HepG2 (cell line): ENCODE results near the gene CES2. TPM values are rescaled to one million over a fixed set of nuclear protein-coding genes. Genes with fewer than 3 reads are reported as not detected.
A peak's percentile ranks its signal among the peaks of the same experiment; 100 is the strongest.

Experiments used
- CBX5 ChIP-seq: sonication (generic); formaldehyde crosslinking; IDR thresholded peaks from 2 replicates; pipeline ENCODE4 v1.4.0; 2020; ENCODE audit warnings: missing genetic modification reagents, borderline replicate concordance
- HNRNPL ChIP-seq: fragments of 200-400 bp; formaldehyde crosslinking; IDR thresholded peaks from 2 replicates; pipeline ENCODE4 v1.6.1; 2017; ENCODE audit warnings: mild to moderate bottlenecking, low read depth, low read length
- KLF6 ChIP-seq: IDR thresholded peaks from 2 replicates; pipeline ENCODE4 v1.8.0; 2016; ENCODE audit warnings: missing biosample characterization, missing genetic modification reagents
- RBAK ChIP-seq: sonication (generic); formaldehyde crosslinking; IDR thresholded peaks from 2 replicates; pipeline ENCODE4 v1.5.1; 2020; ENCODE audit warnings: mild to moderate bottlenecking, missing genetic modification reagents
- SETDB1 ChIP-seq: sonication (generic); formaldehyde crosslinking; IDR thresholded peaks from 2 replicates; pipeline ENCODE4 v1.5.1; 2020; ENCODE audit warnings: missing genetic modification reagents, mild to moderate bottlenecking, borderline replicate concordance
- ZFP37 ChIP-seq: sonication (generic); formaldehyde crosslinking; IDR thresholded peaks from 2 replicates; pipeline ENCODE4 v1.4.0; 2020; ENCODE audit warnings: missing genetic modification reagents, borderline replicate concordance
- ZNF781 ChIP-seq: sonication (generic); formaldehyde crosslinking; IDR thresholded peaks from 2 replicates; pipeline ENCODE4 v1.5.1; 2020; ENCODE audit warnings: borderline replicate concordance, mild to moderate bottlenecking, missing genetic modification reagents; ENCODE audit errors: not compliant biosample characterization
- polyA plus RNA-seq, 8 experiments: library from polyadenylated mRNA; depleted of rRNA in 3 of 8; stranded (reverse) in 7 of 8; unstranded in 1 of 8; fragments of >200 nt; fragmentation: Illumina TruSeq in 4 of 8; extraction: Trizol in 4 of 8; gene quantifications; 2 replicates each; pipeline versions ENCODE4 v1.2.1 to v1.2.3, GENCODE V29; 2011 to 2016; ENCODE audit warnings: low read depth in 4 of 8, missing spikeins in 1 of 8, mixed read lengths in 1 of 8; ENCODE audit not compliant: insufficient read depth in 1 of 8
- total RNA-seq, 5 experiments: library from RNA; depleted of rRNA; stranded (reverse); fragments of >200 nt; fragmentation: Illumina TruSeq; extraction: Trizol; gene quantifications; 2 replicates each; pipeline ENCODE4 v1.2.3, GENCODE V29; 2016; ENCODE audit warnings: low read depth in 1 of 5
- TF ChIP-seq, protein P1 (sequence below): IDR thresholded peaks from 2 replicates; pipeline ENCODE4 v1.6.1; 2016; ENCODE audit warnings: mild to moderate bottlenecking
- TF ChIP-seq, protein P2 (sequence below): sonication (generic); formaldehyde crosslinking; IDR thresholded peaks from 2 replicates; pipeline ENCODE4 v1.5.0; 2020; ENCODE audit warnings: missing genetic modification reagents
- TF ChIP-seq, protein P3 (sequence below): sonication (generic); formaldehyde crosslinking; IDR thresholded peaks from 2 replicates; pipeline ENCODE4 v1.4.0; 2020; ENCODE audit warnings: low read depth, missing genetic modification reagents
- TF ChIP-seq, protein P4 (sequence below): sonication (generic); formaldehyde crosslinking; IDR thresholded peaks from one replicate; pipeline ENCODE4 v1.5.1; 2020; ENCODE audit warnings: mild to moderate bottlenecking, missing genetic modification reagents; ENCODE audit errors: not compliant biosample characterization
- TF ChIP-seq, protein P5 (sequence below): sonication (generic); formaldehyde crosslinking; IDR thresholded peaks from 2 replicates; pipeline ENCODE4 v1.4.0; 2020; ENCODE audit warnings: mild to moderate bottlenecking, missing genetic modification reagents

CES2 gene
- total and polyA plus RNA-seq, 2 of the 13 experiments (the other 11 are each of a cell fraction or from before 2014, with no cell fraction given), result 50.6 to 63.8 TPM

DNA sequence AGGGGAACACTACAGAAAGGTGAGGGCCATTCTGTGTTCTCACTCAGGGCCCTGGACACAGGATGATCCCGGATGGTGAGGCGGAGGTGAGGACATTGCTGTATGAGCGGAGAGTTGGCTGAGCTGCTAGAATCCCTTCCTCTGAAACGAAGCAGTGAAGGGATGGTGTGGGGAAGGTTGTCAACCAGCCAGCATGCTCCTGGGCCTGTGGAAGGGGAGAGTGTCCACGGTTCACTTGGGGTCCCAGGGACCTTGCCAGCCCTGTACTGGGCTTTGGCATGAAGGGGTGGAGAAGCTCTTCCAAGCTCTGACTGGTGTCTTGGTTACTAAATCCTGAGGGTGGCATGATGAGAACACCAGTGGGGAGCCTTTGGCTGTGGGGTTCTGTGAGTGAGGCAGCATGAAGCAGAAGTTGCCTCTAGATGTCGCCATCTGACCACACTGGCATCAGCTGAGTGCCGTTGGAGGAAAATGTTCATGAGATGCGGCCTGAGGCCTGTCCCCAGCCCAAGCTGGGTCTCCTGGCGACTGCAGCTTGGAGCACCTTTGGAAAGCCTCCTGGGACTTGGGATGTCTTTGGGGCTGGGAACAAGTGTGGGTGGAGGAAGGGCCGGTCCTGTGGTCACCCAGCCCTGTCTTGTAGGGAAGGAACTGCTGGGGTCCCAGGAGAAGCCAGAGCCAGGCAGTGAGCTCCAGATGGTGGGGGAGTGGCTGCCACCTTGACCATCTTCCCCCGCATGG lies 40.2 kb upstream of the CES2 start (continued):
- TF ChIP-seq, protein P1, sequence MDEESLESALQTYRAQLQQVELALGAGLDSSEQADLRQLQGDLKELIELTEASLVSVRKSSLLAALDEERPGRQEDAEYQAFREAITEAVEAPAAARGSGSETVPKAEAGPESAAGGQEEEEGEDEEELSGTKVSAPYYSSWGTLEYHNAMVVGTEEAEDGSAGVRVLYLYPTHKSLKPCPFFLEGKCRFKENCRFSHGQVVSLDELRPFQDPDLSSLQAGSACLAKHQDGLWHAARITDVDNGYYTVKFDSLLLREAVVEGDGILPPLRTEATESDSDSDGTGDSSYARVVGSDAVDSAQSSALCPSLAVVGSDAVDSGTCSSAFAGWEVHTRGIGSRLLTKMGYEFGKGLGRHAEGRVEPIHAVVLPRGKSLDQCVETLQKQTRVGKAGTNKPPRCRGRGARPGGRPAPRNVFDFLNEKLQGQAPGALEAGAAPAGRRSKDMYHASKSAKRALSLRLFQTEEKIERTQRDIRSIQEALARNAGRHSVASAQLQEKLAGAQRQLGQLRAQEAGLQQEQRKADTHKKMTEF, result peak; percentile 66
- TF ChIP-seq HNRNPL (no peak), ZNF781 (CRISPR knock-in tag) (no peak), CBX5 (CRISPR knock-in tag) (no peak), ZFP37 (no peak), RBAK (CRISPR knock-in tag) (no peak), SETDB1 (no peak), KLF6 (CRISPR knock-in tag) (no peak)
- TF ChIP-seq, protein P2, sequence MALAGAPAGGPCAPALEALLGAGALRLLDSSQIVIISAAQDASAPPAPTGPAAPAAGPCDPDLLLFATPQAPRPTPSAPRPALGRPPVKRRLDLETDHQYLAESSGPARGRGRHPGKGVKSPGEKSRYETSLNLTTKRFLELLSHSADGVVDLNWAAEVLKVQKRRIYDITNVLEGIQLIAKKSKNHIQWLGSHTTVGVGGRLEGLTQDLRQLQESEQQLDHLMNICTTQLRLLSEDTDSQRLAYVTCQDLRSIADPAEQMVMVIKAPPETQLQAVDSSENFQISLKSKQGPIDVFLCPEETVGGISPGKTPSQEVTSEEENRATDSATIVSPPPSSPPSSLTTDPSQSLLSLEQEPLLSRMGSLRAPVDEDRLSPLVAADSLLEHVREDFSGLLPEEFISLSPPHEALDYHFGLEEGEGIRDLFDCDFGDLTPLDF (CRISPR knock-in tag), result no peak
- TF ChIP-seq, protein P3, sequence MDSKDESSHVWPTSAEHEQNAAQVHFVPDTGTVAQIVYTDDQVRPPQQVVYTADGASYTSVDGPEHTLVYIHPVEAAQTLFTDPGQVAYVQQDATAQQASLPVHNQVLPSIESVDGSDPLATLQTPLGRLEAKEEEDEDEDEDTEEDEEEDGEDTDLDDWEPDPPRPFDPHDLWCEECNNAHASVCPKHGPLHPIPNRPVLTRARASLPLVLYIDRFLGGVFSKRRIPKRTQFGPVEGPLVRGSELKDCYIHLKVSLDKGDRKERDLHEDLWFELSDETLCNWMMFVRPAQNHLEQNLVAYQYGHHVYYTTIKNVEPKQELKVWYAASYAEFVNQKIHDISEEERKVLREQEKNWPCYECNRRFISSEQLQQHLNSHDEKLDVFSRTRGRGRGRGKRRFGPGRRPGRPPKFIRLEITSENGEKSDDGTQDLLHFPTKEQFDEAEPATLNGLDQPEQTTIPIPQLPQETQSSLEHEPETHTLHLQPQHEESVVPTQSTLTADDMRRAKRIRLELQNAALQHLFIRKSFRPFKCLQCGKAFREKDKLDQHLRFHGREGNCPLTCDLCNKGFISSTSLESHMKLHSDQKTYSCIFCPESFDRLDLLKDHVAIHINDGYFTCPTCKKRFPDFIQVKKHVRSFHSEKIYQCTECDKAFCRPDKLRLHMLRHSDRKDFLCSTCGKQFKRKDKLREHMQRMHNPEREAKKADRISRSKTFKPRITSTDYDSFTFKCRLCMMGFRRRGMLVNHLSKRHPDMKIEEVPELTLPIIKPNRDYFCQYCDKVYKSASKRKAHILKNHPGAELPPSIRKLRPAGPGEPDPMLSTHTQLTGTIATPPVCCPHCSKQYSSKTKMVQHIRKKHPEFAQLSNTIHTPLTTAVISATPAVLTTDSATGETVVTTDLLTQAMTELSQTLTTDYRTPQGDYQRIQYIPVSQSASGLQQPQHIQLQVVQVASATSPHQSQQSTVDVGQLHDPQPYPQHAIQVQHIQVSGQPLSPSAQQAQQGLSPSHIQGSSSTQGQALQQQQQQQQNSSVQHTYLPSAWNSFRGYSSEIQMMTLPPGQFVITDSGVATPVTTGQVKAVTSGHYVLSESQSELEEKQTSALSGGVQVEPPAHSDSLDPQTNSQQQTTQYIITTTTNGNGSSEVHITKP, result no peak
- TF ChIP-seq, protein P4, sequence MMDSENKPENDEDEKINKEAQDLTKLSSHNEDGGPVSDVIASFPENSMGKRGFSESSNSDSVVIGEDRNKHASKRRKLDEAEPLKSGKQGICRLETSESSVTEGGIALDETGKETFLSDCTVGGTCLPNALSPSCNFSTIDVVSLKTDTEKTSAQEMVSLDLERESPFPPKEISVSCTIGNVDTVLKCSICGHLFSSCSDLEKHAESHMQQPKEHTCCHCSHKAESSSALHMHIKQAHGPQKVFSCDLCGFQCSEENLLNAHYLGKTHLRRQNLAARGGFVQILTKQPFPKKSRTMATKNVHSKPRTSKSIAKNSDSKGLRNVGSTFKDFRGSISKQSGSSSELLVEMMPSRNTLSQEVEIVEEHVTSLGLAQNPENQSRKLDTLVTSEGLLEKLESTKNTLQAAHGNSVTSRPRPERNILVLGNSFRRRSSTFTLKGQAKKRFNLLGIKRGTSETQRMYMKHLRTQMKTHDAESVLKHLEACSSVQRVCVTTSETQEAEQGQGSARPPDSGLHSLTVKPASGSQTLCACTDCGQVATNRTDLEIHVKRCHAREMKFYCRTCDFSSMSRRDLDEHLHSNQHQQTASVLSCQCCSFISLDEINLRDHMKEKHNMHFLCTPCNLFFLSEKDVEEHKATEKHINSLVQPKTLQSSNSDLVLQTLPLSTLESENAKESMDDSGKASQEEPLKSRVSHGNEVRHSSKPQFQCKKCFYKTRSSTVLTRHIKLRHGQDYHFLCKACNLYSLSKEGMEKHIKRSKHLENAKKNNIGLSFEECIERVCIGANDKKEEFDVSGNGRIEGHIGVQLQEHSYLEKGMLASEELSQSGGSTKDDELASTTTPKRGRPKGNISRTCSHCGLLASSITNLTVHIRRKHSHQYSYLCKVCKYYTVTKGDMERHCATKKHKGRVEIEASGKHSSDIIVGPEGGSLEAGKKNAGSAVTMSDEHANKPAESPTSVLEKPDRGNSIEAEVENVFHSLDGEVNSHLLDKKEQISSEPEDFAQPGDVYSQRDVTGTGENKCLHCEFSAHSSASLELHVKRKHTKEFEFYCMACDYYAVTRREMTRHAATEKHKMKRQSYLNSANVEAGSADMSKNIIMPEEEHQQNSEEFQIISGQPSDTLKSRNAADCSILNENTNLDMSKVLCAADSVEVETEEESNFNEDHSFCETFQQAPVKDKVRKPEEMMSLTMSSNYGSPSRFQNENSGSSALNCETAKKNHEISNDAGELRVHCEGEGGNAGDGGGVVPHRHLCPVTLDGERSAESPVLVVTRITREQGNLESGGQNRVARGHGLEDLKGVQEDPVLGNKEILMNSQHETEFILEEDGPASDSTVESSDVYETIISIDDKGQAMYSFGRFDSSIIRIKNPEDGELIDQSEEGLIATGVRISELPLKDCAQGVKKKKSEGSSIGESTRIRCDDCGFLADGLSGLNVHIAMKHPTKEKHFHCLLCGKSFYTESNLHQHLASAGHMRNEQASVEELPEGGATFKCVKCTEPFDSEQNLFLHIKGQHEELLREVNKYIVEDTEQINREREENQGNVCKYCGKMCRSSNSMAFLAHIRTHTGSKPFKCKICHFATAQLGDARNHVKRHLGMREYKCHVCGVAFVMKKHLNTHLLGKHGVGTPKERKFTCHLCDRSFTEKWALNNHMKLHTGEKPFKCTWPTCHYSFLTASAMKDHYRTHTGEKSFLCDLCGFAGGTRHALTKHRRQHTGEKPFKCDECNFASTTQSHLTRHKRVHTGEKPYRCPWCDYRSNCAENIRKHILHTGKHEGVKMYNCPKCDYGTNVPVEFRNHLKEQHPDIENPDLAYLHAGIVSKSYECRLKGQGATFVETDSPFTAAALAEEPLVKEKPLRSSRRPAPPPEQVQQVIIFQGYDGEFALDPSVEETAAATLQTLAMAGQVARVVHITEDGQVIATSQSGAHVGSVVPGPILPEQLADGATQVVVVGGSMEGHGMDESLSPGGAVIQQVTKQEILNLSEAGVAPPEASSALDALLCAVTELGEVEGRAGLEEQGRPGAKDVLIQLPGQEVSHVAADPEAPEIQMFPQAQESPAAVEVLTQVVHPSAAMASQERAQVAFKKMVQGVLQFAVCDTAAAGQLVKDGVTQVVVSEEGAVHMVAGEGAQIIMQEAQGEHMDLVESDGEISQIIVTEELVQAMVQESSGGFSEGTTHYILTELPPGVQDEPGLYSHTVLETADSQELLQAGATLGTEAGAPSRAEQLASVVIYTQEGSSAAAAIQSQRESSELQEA, result no peak
- TF ChIP-seq, protein P5, sequence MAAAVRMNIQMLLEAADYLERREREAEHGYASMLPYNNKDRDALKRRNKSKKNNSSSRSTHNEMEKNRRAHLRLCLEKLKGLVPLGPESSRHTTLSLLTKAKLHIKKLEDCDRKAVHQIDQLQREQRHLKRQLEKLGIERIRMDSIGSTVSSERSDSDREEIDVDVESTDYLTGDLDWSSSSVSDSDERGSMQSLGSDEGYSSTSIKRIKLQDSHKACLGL (CRISPR knock-in tag), result 0 out of 2 replicates have a peak, but pooled peaks have one; percentile 44
